Measurements from ENCODE around the gene ASMT. TPM values are rescaled to one million over a fixed set of nuclear protein-coding genes. Genes with fewer than 3 reads are reported as not detected.

Gene ASMT
- total RNA-seq, 1 donor from 2014 or later, result 0.30 TPM

GRCh38 chrX:1581132-1581531, 33.7 kb upstream of the ASMT start:
- Mint-ChIP-seq H3K9me3 (ENCODE audit: low read depth) (no peaks in the 10 kb centered on the region), H3K27me3 (ENCODE audit: low read depth) (no peaks in the 10 kb centered on the region), H3K36me3 (ENCODE audit: low read depth) (no peaks in the 10 kb centered on the region), H3K4me1 (ENCODE audit: low read depth) (peaks cover 8% of the 10 kb centered on the region), H3K27ac (ENCODE audit: unreplicated experiment) (no peak overlapping the region), H3K4me3 (ENCODE audit: unreplicated experiment) (no peak overlapping the region)
- TF ChIP-seq CTCF (IDR thresholded peaks at IDR 0.05), result peak; percentile 85
- no peak for DNase-seq (ENCODE audit: low spot score)

GRCh38 chrX:1582686-1583437, 32.0 kb upstream of the ASMT start:
- Mint-ChIP-seq H3K27ac (ENCODE audit: unreplicated experiment) (peak overlapping the region; percentile 57), H3K4me1 (ENCODE audit: low read depth) (peaks cover 8% of the 10 kb centered on the region), H3K9me3 (ENCODE audit: low read depth) (no peaks in the 10 kb centered on the region), H3K36me3 (ENCODE audit: low read depth) (no peaks in the 10 kb centered on the region), H3K4me3 (ENCODE audit: unreplicated experiment) (peak overlapping the region; percentile 19), H3K27me3 (ENCODE audit: low read depth) (no peaks in the 10 kb centered on the region)
- no peak for DNase-seq (ENCODE audit: low spot score)
- no peak for TF ChIP-seq CTCF (IDR thresholded peaks at IDR 0.05)

GRCh38 chrX:1584237-1585011, 30.4 kb upstream of the ASMT start:
- Mint-ChIP-seq H3K27me3 (ENCODE audit: low read depth) (no peaks in the 10 kb centered on the region), H3K4me1 (ENCODE audit: low read depth) (peaks cover 8% of the 10 kb centered on the region), H3K27ac (ENCODE audit: unreplicated experiment) (no peak overlapping the region), H3K4me3 (ENCODE audit: unreplicated experiment) (no peak overlapping the region), H3K9me3 (ENCODE audit: low read depth) (no peaks in the 10 kb centered on the region), H3K36me3 (ENCODE audit: low read depth) (no peaks in the 10 kb centered on the region)
- DNase-seq (ENCODE audit: low spot score), result no peak
- TF ChIP-seq CTCF (IDR thresholded peaks at IDR 0.05), result no peak

GRCh38 chrX:1587161-1587560, 27.7 kb upstream of the ASMT start:
- no peaks in the 10 kb centered on the region for H3K36me3 Mint-ChIP-seq (ENCODE audit: low read depth)
- no peaks in the 10 kb centered on the region for H3K27me3 Mint-ChIP-seq (ENCODE audit: low read depth)
- H3K4me1 Mint-ChIP-seq (ENCODE audit: low read depth), result peaks cover 8% of the 10 kb centered on the region
- no peak overlapping the region for H3K27ac Mint-ChIP-seq (ENCODE audit: unreplicated experiment)
- H3K9me3 Mint-ChIP-seq (ENCODE audit: low read depth), result no peaks in the 10 kb centered on the region
- no peak for DNase-seq (ENCODE audit: low spot score)
- H3K4me3 Mint-ChIP-seq (ENCODE audit: unreplicated experiment), result no peak overlapping the region
- TF ChIP-seq CTCF (IDR thresholded peaks at IDR 0.05), result no peak

- H3K36me3 Mint-ChIP-seq (ENCODE audit: low read depth), result peaks cover 8% of the 10 kb centered on the region
- H3K27me3 Mint-ChIP-seq (ENCODE audit: low read depth), result no peaks in the 10 kb centered on the region
- no peak overlapping the region for H3K4me3 Mint-ChIP-seq (ENCODE audit: unreplicated experiment)
- H3K27ac Mint-ChIP-seq (ENCODE audit: unreplicated experiment), result no peak overlapping the region
- no peak for DNase-seq (ENCODE audit: low spot score)
- TF ChIP-seq CTCF (IDR thresholded peaks at IDR 0.05), result no peak
- H3K9me3 Mint-ChIP-seq (ENCODE audit: low read depth), result no peaks in the 10 kb centered on the region
- H3K4me1 Mint-ChIP-seq (ENCODE audit: low read depth), result peaks cover 13% of the 10 kb centered on the region
These were observed 25.3 kb upstream of the ASMT start for GRCh38 chrX:1589356-1590130.
